Neural crest cell (in vitro differentiated cells): ENCODE measurements around the gene SYT9. TPM values are rescaled to one million over a fixed set of nuclear protein-coding genes. Genes with fewer than 3 reads are reported as not detected.

Experiments used
- DNase-seq: peaks from one replicate; pipeline ENCODE4 v3.0.0; 2021; ENCODE audit warnings: low read depth, mixed read lengths, low spot score
- H3K27ac Mint-ChIP-seq: one replicate; pipeline ENCODE4 v1.8.0; 2021; ENCODE audit warnings: mild to moderate bottlenecking, mixed read lengths; ENCODE audit not compliant: unreplicated experiment
- H3K27me3 Mint-ChIP-seq: 2 replicates; pipeline ENCODE4 v1.8.0; 2021; ENCODE audit warnings: low read depth, mild to moderate bottlenecking, mixed read lengths
- H3K36me3 Mint-ChIP-seq: 2 replicates; pipeline ENCODE4 v1.8.0; 2021; ENCODE audit warnings: low read depth, mild to moderate bottlenecking, mixed read lengths
- H3K4me1 Mint-ChIP-seq: 2 replicates; pipeline ENCODE4 v1.8.0; 2021; ENCODE audit warnings: mixed read lengths
- H3K4me3 Mint-ChIP-seq: one replicate; pipeline ENCODE4 v1.8.0; 2021; ENCODE audit warnings: mild to moderate bottlenecking, mixed read lengths
- H3K9me3 Mint-ChIP-seq: 2 replicates; pipeline ENCODE4 v1.8.0; 2021; ENCODE audit warnings: mixed read lengths
- CTCF ChIP-seq: fragments of 200-600 bp; sonication (generic); conservative IDR thresholded peaks from 2 replicates; pipeline ENCODE4 v1.5.0; 2021; ENCODE audit warnings: antibody characterized with exemption, mild to moderate bottlenecking
- total RNA-seq: library from RNA; stranded (reverse); gene quantifications from 2 replicates; pipeline ENCODE4 v1.2.1, GENCODE V29; 2021

SYT9 gene
- total RNA-seq, 1 donor from 2014 or later = 0.72 TPM

GRCh38 chr11:7423946-7424345 is 172.2 kb downstream of the SYT9 start:
- Mint-ChIP-seq H3K36me3 (no peaks in the 10 kb centered on the region), H3K27ac (no peak overlapping the region), H3K4me3 (no peak overlapping the region), H3K4me1 (peaks cover 10% of the 10 kb centered on the region), H3K27me3 (no peaks in the 10 kb centered on the region), H3K9me3 (no peaks in the 10 kb centered on the region)
- no peak for DNase-seq
- TF ChIP-seq CTCF = no peak

- Mint-ChIP-seq H3K36me3 (no peaks in the 10 kb centered on the region), H3K4me1 (peaks cover 9% of the 10 kb centered on the region), H3K4me3 (no peak overlapping the region), H3K27ac (no peak overlapping the region), H3K27me3 (no peaks in the 10 kb centered on the region), H3K9me3 (no peaks in the 10 kb centered on the region)
- DNase-seq = no peak
- TF ChIP-seq CTCF = no peak
These were observed 176.0 kb downstream of the SYT9 start for GRCh38 chr11:7427733-7428132.

GRCh38 chr11:7428196-7428595 is 176.5 kb downstream of the SYT9 start:
- no peak for DNase-seq
- peaks cover 5% of the 10 kb centered on the region for H3K4me1 Mint-ChIP-seq
- no peaks in the 10 kb centered on the region for H3K9me3 Mint-ChIP-seq
- no peak overlapping the region for H3K4me3 Mint-ChIP-seq
- no peak for TF ChIP-seq CTCF
- H3K36me3 Mint-ChIP-seq = no peaks in the 10 kb centered on the region
- no peaks in the 10 kb centered on the region for H3K27me3 Mint-ChIP-seq
- no peak overlapping the region for H3K27ac Mint-ChIP-seq

- no peaks in the 10 kb centered on the region for H3K9me3 Mint-ChIP-seq
- no peak overlapping the region for H3K4me3 Mint-ChIP-seq
- no peak for TF ChIP-seq CTCF
- peaks cover 2% of the 10 kb centered on the region for H3K36me3 Mint-ChIP-seq
- no peak for DNase-seq
- peaks cover 4% of the 10 kb centered on the region for H3K4me1 Mint-ChIP-seq
- H3K27me3 Mint-ChIP-seq = no peaks in the 10 kb centered on the region
- H3K27ac Mint-ChIP-seq = no peak overlapping the region
These were observed 178.8 kb downstream of the SYT9 start for GRCh38 chr11:7430496-7430895.

GRCh38 chr11:7435176-7435575 is 183.5 kb downstream of the SYT9 start:
- H3K27me3 Mint-ChIP-seq = no peaks in the 10 kb centered on the region
- peaks cover 2% of the 10 kb centered on the region for H3K9me3 Mint-ChIP-seq
- H3K36me3 Mint-ChIP-seq = peaks cover 2% of the 10 kb centered on the region
- no peak for DNase-seq
- H3K4me3 Mint-ChIP-seq = no peak overlapping the region
- no peak for TF ChIP-seq CTCF
- H3K4me1 Mint-ChIP-seq = peaks cover 8% of the 10 kb centered on the region
- H3K27ac Mint-ChIP-seq = no peak overlapping the region

- H3K9me3 Mint-ChIP-seq = peaks cover 2% of the 10 kb centered on the region
These were observed 184.4 kb downstream of the SYT9 start for GRCh38 chr11:7436146-7436545.

More at GRCh38 chr11:7436146-7436545, 184.4 kb downstream of the SYT9 start:
- no peaks in the 10 kb centered on the region for H3K27me3 Mint-ChIP-seq
- H3K4me1 Mint-ChIP-seq = peaks cover 5% of the 10 kb centered on the region
- H3K4me3 Mint-ChIP-seq = no peak overlapping the region
- H3K27ac Mint-ChIP-seq = no peak overlapping the region
- no peak for TF ChIP-seq CTCF
- H3K36me3 Mint-ChIP-seq = peaks cover 2% of the 10 kb centered on the region
- DNase-seq = no peak
